UCSD-AML1 (cell line): Measurements from ENCODE around the gene GLRA1.

Source experiments
- DNase-seq: peaks from one replicate; lab custom pipeline; 2025; ENCODE audit not compliant: unreplicated experiment; lab: John Stamatoyannopoulos, UW

GLRA1 gene

DNA sequence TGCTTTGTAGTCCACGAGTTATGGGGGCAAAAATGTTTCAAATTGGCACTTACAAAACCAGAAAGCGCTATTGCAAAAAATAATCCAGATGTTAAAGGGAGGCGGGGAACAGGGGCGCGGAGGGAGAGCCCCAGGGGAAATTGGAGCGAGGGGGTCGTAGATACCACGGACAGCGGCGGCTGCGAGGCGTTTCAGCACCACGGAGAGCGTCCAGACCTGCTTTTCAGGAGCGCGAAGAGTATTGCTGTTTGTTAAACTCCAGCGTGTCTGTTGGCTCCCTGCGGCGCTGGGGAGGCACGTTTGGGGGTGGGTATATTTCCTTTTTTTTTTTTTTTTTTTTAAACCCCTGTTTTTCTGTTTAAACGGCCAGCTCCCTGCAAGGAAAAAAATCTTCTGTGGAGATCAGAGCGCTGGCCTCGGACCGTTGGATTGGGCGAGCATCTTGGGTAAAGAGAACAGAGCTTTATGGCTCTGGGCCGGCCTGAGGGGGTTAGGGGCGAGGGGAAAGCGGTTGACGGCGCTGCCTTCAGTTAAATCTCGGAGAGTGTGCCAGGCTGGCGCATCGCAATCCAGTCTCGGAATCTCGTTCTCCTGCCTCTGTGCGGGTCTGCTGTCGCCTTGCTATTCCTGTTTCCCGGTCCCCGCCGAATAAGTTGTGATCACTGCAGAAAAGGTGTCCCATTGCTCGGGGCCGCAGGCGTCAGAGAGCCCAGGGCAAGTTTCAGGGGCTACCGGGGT is at the start of gene GLRA1:
TSS of gene GLRA1 (minus strand) at position 288 of the 738 bp plus-strand sequence. CDS start 302 bp downstream, outside the sequence.
- DNase-seq = peak; percentile 36

DNA sequence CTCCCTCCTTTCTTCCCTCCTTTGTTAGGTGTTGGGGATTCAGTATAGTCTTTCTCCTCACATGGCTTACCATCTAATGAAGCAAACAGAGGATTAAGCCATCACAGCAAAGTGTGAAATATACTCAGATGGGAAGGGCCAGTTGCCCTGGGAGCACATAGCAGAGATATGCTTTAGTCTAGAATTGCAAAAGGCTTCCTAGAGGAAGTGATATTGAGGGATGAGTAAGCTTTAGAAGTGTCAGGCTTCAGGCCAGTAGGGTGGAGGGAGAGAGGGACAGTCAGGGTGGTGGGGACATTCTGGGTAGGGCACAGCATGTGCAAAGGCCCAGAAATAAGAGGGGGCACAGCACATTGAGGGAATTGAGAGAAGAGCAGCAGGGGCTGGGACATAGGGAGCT is 46.2 kb upstream of the GLRA1 start:
- DNase-seq = no peak

DNA sequence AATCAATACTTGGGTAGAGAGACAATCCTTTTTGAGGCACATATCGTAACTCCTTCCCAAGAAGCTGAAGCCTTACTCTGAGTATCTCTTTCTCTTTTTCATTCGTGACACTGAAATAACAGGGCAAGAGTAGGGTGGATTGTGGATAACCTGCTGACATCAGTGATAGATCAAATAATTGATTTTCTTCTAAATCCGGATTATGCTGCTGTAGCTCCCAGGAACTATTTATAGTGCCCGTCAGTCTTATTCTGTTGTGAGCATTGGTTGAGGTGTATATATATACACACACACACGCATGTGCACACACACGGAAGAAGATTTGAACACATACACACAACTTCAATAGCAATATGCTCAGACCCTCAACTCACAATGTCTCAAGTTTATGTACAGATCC is 43.2 kb upstream of the GLRA1 start:
- DNase-seq = no peak

DNA sequence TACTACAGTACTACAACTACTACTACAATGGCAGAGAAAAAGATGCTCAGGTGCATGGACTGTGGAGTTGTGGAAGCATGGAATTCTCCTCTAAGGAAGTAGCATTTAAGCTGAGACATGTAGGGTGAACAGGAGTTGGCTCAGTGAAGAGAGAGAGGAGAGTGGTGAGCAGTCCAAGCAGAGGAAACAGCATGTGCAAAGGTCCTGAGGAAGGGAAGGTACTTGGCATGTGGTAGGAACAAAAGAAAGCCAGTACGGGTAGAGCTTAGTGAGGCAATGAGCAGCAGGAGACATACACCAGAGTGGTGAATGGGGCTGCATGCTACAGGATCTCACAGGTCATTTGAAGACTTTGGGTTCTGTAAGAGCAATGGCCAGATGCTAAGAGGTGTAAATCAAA is 41.4 kb upstream of the GLRA1 start:
- DNase-seq = no peak

DNA sequence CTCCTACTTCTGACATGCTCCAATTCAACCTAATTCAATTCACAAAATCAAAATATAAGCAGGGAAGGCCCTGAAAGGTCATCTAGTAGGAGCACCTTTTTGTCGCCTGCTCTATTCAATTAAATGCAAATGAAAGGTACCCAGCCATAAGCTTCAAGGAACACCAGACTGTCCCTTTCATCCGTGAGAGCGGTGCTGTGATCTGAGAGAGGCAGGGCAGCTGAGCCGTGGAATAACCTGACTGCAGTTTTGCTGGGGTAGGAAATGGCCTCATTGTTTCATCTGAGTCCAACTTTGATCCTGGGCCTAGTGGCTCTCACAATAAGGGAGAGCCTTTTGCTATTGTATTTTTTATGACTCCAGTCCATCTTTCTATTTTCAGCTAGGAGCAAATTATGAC is 39.8 kb upstream of the GLRA1 start:
- DNase-seq = no peak

DNA sequence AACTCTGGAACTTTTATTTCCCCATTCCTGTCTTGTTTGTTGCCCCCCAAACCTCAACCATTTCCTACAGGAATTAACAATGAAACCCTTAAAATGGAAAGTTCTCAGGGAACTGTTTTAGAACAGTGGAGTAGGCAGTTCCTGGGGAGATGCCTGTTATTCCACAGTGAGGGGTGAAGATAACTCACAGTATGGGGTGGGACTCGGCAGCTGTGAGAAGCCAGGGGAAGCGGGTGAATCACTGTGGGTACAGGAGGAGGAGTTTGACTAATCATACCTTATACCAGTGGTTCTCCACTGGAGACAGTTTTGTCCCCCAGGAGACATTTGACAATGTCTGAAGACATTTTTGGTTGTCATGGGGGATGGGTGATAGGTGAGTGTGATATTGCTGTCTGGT is 36.9 kb upstream of the GLRA1 start:
- DNase-seq = no peak

DNA sequence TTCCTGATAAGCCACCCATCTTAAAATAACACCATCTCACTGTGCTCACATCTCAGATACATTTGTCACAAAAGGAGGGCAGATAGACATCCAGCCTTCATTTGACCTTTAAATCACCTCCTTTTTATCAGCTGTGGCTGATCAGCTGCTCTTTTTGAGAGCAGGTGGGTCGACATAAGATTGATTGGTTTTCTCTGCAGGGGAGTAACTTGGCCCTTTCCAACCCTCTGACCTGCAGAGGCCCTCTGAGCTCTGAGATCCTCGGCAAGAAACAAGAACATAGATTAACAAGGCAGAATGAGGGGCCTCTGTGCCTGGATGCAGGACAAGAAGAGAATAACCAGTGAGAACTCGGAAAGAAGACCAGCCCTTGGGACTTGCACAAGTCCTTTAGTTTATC is 33.5 kb upstream of the GLRA1 start:
- no peak for DNase-seq

DNA sequence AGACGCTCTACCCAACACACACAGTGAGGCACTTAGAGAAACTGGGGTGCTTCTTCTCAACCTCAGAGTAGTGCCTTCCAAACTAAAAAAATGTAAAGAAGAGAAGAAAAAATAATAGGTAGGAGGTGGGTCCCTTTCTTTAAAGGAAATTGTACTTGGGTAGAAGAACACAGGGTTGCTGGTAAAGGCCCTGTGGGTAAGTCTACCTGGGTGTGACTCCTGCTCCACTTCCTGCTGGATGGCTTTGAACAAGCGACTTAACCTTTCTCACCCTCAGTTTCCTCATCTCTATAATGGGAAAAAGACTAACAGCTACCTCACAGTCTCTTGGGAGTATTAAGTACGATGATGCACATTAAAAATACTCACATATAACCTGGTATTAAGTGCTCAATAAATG is 32.1 kb upstream of the GLRA1 start:
- no peak for DNase-seq

DNA sequence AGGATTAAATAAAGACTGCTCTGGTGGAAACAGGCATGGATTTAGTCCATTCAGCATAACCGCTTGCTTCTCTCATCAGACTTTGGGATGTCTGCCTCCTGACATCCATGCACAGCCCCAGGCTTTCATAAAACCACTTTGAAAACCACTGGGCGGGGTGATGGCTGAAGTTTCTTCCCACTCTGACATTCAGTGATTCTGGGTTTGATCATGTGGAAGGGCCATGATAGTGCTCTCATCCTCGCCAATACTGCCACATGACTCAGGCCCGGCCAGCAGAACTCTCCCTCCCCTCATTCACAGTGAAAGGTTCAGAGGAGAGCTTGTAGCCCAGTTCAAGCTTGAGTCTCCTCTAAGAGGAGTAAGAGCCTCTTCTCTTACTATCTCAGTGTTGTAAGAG is 29.6 kb upstream of the GLRA1 start:
- no peak for DNase-seq

DNA sequence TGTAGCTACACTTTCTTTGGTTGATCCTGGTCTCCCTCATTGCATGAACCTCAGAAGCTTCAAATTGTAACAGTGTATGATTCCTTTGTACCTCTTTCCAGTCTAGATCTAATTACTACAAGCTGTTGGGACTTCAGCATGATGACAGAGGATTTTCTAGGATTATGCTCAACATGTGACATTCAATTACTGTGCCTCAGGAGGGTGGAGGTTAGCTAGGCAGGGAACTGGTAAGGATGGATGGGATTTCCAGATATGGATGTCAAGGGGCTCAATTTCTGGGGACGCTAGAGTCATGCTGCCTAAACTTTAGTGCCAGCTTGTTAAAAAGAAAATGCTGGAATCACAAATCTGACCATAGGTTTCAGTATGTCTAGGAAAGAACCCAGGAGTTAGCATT is 29.2 kb upstream of the GLRA1 start:
- DNase-seq = no peak

DNA sequence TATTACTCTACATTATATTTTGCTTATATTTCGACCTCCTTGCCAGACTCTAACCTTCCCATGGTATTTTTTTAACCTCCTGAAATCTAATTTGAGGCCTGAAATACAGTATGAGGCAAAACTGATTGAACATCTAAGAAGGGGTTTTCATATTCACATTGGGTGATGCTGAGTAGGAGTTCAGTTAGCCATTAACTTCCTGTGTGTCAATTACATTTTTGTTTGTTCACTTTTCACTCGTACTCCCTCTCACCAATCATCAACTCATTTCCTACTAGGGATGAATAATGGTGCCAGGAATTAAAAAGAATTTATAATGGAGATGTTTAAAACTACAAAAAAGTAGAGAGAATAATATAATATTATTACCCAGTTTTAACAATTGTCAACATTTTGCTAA is 27.6 kb upstream of the GLRA1 start:
- DNase-seq = no peak

DNA sequence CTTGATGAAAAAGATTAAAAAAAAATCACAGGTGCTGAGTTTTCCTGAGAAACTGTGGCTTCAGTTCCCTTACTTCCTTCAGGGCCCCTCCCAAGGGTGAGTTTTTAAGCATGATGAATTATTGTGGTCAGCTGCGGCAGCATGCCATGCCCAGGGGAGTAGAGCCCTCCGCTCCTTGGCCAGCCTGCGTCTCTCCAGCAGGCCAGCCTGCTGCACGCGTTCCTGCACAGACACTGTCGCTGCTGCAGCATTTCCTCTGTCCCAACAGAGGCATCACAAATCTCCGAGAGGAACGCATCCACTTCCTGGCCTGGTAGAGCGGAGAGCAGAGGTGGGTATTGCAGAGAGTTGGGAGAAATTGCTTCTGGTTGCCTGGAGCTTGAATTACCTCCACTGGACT is 26.1 kb upstream of the GLRA1 start:
- DNase-seq = no peak

DNA sequence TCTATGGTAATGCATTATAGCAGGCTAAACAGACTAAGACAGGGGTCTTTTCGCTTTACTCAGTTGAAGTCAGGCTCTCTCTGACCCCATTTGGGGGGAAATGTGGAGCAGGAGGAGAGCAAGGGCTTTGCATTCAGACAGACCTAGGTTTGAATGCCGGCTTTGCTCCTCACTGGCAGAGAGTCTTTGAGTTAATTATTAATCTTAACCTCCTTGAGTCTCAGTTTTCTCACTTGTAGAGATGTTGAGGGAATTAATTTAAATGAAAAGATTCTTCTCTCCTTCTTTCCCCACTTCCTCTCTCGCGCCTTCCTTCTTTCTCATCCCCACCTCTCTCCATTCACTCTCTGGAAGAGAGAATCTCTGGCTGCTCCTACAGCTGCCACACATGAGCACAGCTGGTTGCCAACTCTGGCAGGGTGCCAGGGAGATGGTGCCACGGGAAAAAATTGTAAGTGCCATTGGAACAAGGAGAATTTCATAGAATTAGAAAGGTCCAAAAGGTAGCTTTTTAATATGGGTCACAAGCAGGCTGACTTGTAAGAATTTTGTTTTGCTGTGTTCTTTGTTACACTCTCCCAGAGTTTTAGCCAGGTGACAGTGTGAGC is 25.2 kb upstream of the GLRA1 start:
- no peak for DNase-seq

DNA sequence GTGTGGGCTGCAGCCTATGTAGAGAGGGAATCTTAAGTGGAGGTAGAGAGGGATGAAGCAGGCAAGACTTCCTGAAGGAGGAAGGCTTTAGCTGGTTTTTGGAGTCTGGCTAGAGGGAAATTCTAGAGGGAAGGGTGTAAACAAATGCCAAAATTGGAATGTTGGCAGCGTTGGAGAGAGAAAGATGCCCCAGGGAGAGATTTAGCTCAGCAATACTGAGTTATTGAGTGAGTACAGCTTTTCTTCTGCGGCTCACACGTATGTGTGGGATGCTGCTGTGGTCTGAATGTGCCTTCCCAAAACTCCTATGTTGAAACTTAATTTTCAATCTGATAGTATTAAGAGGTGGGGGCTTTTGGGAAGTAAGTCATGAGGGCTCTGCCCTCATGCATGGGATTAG is 24.5 kb upstream of the GLRA1 start:
- DNase-seq = no peak

DNA sequence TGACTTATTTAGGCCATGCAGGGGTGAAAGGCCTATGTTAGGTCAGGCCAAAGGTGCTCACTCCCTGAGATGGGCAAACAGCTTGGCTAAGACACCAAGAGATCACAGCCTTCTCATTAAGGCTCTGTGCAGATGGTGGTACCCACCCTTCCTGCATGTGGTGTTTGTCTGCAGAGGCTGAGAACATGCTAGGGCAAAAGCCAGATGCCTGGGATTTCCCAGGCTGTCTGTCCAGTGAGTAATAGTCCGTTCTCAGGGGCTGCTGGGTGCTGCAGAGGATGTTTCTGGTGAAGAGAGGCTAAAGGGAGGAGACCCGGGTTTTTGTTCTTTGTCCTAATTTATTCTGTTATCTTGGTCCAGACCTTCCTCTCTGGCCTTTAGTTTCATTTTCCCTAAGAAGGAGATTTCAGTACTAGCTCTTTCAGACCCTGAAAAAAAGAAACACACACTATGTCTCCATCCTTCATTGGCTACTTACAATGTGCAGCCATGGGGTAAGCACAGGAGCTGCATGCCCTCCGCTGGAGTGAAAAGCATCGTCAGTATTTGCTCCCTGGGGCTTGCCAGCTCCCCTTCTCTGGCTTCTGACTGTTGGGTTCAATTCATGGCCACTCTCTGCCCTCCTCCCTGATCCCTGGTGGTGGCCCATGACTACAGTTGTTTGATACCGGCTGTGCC is 23.4 kb upstream of the GLRA1 start:
- DNase-seq = no peak

DNA sequence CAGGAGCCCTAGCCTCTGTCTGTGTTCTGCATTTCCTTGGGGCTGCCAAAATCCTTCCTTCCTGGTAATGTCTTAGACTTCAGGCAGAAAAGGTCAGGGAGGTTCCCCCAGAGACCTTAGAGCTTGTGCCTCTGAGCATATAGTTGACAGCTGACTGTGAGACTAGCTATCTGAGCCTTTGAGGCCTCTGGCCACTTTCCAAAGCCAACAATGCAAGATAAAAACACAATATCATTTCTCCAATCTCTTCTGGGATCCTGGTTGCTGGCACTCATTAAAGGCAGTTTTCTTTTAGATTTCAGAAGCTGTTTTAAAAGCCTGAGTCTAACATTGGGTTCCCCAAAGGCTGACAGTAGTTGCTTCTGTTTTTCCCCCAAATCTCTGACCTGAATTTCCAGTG is 13.2 kb upstream of the GLRA1 start:
- no peak for DNase-seq

DNA sequence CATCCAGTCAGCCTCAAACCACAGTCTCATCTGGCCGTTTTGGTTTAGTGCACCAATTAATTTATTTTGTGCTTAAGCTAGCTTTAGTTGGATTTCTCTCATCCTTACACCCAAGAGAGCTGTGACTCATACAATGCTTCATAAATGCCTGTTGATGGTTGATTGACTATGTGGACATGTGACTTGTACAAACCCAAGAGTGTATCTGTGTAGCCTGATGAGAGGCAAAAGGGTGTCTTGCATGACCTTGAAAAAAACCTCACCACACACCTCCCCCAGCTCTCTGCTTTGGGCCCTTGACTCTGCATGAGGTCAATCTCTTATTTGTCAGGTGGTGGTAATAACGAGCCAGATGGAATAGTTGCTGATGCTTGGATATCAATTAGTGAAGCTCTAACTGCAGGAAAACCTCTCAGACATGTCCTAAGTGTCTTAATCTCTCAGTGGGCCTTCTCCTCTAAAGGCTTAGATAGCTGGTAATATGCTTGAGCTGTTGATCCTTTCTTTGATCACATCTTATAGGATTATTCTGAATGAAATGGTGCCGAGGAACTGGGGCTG is 10.6 kb upstream of the GLRA1 start:
- no peak for DNase-seq

DNA sequence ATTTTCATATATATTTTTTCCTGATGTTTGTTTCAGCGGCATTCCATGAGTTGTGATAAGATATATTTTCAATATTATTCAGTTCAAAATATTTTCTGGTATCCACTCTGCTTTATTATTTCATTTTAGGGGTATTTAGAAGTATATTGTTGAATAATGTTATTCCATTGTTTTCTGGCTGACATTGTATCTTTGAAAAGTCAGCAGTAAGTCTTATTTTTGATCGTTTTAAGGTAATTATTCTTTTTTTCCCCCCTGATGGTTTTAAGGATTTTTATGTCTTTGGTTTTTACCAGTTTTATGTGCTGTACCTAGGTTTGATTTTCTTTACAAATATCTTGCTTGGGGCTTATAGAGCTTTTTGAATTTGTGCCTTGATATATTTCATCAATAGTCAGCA is 6.6 kb upstream of the GLRA1 start:
- DNase-seq = no peak

DNA sequence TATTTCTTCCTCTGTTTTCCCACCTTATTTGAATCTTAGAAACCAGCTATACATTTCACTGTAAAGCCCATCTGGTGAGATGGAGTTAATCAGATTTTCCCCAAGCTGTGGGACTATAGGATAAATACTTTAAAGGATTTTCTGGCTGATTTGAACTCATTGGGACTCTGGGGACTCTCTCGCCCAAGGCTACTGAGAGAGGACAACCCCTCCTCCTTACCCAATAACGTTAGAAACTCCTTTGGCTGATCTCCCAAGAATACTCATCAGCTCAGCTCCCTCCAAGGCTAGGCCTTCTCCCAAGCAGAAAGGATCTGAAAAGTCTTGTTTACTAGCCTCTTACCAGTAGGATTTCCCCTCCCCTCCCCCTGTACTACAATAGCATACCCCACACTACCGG is 1.5 kb upstream of the GLRA1 start:
- DNase-seq = no peak

DNA sequence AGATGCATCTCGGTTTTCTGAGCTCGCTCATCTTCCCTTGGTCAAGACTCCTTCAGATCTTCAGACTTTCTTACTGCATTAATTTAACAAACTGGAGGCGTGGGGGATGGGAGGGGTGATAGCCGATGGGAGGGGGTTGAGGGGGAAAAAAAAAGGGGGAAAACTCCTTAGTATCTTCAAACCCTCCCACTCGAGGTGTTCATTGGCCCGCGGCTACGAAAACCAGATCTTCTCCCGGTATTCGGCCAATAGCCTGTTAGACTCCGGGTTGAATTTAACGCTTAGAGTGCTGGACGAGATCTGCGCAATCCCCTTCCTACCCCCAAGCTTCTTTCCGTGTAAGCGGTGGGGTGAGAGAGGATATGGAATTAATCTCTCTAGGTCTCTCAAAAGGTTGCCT is 689 bp upstream of the GLRA1 start:
- no peak for DNase-seq

DNA sequence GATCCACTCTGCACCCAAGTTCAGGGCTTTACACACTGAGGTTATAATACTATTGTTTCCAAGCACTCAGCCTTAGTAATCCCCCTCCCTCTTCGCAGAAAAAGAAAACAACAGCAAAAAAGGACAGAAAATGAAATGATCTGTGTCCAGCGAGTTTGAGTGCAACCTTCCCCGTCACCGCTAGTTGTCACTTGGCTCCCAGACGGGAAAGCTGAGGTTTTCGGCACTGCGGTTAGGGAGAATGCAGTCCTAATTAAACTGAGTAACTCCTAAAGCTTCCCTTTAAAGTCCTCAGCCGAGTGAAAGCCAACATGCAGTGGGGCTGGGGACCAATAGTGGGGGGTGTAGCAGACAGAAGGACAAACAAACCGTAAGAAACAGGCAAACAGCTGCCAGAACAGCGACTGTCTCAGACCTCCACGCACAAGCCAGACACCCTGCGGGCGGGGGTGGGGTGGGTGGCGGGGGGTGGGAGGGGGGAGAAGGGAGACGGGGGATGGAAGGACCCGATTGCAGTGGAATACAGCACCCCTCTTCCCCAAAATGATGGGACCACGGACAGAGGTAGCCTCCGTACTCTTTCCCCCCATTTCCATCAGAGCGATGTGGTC is 680 bp downstream of the GLRA1 start:
- no peak for DNase-seq

DNA sequence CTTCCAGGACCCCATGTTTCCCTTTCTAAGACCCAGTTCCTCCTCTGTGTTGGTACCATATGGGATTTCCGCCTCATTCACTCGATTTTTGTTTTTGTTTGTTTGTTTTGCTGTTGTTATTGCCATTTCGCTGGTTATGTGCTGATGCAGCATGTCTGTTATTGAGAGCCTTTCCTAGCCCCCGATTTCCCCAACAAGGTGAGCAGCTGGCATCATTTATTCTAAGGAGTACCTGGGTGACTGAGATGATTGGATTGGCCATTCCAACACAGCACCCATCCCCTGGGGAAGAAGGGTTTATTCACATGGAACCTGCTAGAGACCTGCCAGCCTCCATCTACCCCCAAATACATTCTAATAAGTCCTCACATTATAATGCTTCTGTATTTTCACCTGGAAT is 2.7 kb downstream of the GLRA1 start:
- no peak for DNase-seq
